ENCODE results near the gene DOK7. TPM values are rescaled to one million over a fixed set of nuclear protein-coding genes. Genes with fewer than 3 reads are reported as not detected.

The DOK7 gene
- total RNA-seq, 4 donors from 2014 or later, result 0.53 to 5.7 (median 4.1) TPM; not detected in 1

DNA sequence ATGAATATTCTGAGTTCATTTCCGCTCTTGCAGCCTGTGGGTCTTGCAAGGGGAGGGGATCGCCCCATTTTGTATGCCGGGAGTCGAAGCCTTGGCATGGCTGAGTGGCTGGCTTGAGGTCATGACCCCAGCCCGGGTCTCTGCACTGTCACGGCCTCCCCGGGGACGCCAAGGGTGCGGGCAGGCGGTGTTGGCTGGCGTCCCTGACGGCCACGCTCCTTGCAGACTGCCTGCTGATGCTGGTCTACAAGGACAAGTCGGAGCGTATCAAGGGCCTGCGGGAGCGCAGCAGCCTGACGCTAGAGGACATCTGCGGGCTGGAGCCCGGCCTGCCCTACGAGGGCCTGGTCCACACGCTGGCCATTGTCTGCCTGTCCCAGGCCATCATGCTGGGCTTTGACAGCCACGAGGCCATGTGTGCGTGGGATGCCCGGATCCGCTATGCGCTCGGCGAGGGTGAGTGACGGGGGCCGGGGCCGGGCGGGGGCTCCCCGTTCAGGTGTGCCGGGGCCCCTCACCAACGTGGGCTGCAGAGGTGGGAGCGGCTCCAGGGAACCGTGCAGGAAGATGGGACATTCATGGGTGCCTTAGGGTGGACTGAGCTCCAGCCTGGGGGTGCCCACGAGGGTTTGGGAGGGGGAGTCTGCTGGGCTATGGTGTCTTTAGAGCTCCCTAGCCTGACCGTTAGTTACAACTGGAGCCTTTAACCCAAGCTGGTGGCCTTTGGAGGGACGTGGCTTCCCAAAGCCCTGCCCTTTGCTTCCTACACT lies 10.3 kb downstream of the DOK7 start:
- H3K36me3 ChIP-seq, result no peaks in the 10 kb centered on the region
- no peaks in the 10 kb centered on the region for H3K9me3 ChIP-seq
- TF ChIP-seq POLR2A (IDR thresholded peaks at IDR 0.05), result no peak
- TF ChIP-seq, protein P1, sequence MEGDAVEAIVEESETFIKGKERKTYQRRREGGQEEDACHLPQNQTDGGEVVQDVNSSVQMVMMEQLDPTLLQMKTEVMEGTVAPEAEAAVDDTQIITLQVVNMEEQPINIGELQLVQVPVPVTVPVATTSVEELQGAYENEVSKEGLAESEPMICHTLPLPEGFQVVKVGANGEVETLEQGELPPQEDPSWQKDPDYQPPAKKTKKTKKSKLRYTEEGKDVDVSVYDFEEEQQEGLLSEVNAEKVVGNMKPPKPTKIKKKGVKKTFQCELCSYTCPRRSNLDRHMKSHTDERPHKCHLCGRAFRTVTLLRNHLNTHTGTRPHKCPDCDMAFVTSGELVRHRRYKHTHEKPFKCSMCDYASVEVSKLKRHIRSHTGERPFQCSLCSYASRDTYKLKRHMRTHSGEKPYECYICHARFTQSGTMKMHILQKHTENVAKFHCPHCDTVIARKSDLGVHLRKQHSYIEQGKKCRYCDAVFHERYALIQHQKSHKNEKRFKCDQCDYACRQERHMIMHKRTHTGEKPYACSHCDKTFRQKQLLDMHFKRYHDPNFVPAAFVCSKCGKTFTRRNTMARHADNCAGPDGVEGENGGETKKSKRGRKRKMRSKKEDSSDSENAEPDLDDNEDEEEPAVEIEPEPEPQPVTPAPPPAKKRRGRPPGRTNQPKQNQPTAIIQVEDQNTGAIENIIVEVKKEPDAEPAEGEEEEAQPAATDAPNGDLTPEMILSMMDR (IDR thresholded peaks at IDR 0.05), result no peak
- no peak overlapping the region for H3K4me3 ChIP-seq
- H3K4me1 ChIP-seq, result no peaks in the 10 kb centered on the region
- H3K27me3 ChIP-seq, result no peaks in the 10 kb centered on the region
- no peak for DNase-seq
- no peak overlapping the region for H3K27ac ChIP-seq

DNA sequence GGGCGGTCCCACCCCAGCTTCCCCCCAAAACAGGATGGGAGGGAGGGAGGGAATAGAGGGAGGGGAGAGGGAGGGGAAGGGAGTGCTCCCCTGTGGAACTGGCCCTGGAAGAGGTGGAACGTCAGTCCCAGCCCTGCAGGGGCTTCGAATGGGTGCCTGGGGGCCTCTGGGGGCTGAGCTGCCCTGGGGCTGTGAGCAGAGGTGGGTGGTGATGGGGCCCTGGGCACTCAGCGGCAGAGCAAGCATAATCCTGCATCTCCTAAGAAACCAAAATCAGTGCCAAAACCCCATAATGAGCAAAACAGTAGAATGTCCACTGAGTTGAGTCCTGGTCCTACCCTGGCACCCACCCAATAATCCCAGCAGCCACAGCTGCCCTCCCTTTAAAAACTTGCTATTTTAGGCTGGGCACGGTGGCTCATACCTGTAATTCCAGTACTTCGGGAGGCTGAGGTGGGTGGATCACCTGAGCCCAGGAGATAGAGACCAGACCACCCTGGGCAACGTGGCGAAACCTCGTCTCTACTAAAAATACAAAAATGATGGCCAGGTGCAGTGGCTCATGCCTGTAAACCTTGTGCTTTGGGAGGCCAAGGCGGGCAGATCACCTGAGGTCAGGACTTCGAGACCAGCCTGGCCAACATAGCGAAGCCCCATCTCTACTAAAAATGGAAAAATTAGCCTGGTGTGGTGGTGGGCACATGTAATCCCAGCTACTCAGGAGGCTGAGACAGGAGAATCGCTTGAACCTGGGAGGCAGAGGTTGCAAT lies 11.1 kb downstream of the DOK7 start:
- no peaks in the 10 kb centered on the region for H3K27me3 ChIP-seq
- H3K4me3 ChIP-seq, result no peak overlapping the region
- no peak overlapping the region for H3K27ac ChIP-seq
- H3K36me3 ChIP-seq, result no peaks in the 10 kb centered on the region
- H3K9me3 ChIP-seq, result no peaks in the 10 kb centered on the region
- DNase-seq, result no peak
- TF ChIP-seq POLR2A (IDR thresholded peaks at IDR 0.05), result no peak
- TF ChIP-seq, protein P1 (IDR thresholded peaks at IDR 0.05), result no peak
- no peaks in the 10 kb centered on the region for H3K4me1 ChIP-seq

DNA sequence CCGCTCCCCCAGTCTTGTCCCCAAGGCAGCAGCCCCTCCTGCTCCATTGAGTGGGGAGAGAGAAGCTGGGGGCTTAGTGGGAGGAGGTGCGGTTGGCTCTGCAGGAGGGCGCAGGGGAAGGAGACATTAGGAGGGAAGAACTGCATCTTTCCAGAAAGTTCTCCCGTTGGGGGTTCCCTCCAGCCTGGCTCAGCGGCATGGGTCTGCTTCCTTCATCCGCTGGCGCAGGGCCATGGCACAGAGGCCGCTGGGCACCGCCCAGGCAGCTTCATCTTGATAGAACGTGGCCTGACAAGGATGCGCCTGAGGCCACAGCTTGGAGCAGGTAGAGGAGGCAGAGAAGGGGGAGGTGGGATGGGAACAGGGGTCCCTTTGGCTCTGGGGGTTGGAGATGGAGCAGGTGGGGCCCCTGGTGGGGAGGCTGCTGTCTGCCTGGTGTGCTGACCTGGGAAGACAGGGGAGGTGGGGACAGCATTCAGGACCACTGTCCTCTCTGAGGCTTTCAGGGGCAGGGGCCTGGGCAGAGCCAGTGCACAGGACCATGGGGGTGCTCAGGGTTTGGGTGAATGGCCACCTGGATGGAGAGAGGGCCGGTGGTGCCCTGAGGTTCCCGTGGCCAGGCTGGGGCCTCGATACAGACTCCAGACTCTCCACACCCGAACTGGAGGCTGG lies 12.1 kb downstream of the DOK7 start:
- H3K27ac ChIP-seq, result no peak overlapping the region
- TF ChIP-seq, protein P1 (IDR thresholded peaks at IDR 0.05), result no peak
- TF ChIP-seq POLR2A (IDR thresholded peaks at IDR 0.05), result no peak
- DNase-seq, result no peak
- no peaks in the 10 kb centered on the region for H3K9me3 ChIP-seq
- H3K27me3 ChIP-seq, result no peaks in the 10 kb centered on the region
- no peaks in the 10 kb centered on the region for H3K4me1 ChIP-seq
- H3K36me3 ChIP-seq, result no peaks in the 10 kb centered on the region
- H3K4me3 ChIP-seq, result no peak overlapping the region

DNA sequence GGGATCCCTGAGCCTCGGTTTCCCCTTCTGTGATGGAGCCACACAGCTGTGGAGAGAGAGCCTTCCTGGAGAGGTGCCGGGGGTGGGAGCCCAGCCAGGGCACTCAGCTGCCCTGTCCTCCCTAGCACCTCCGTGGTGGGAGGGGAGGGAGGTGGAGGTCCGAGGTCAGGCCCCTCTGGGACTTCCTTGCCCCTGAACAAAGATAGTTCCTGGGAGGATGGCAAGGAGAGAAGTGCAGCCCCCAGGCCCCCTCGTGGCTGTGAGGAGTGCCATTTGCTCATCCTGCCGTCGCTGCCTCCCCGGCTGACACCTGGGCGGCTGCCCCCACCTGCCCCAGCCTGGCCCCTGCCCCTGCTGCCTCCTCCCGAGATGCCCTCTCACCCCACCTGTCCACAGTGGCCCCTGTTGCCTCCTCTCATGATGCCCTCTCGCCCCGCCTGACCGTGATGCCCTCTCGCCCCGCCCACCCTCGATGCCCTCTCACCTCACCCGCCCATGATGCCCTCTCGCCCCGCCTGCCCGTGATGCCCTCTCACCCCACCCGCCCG lies 12.7 kb downstream of the DOK7 start:
- Histone ChIP-seq H3K4me3 (no peak overlapping the region), H3K27ac (no peak overlapping the region), H3K27me3 (no peaks in the 10 kb centered on the region), H3K36me3 (no peaks in the 10 kb centered on the region), H3K9me3 (no peaks in the 10 kb centered on the region), H3K4me1 (peaks cover 0 to 2% (median 0%) of the 10 kb centered on the region in 4 donors)
- DNase-seq, result no peak
- TF ChIP-seq, protein P1 (IDR thresholded peaks at IDR 0.05), result no peak
- no peak for TF ChIP-seq POLR2A (IDR thresholded peaks at IDR 0.05)

DNA sequence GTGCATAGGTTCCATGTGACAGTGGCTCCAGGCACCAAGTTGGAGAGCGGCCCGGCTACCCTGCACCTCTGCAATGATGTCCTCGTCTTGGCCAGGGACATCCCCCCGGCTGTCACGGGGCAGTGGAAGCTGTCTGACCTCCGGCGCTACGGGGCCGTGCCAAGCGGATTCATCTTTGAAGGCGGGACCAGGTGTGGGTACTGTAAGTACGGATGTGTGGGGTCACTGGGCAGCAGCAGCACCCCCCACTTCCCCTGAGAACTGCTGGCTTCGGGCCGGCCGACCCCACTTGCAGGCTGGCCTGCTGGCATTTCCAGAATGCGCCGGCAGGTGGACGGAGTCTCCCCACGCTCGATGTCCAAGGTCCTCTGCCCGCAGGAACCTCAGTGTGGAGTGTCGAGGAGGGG lies 13.2 kb downstream of the DOK7 start:
- no peaks in the 10 kb centered on the region for H3K9me3 ChIP-seq
- peaks cover 0 to 4% (median 0%) of the 10 kb centered on the region in 4 donors for H3K4me1 ChIP-seq
- no peak overlapping the region for H3K27ac ChIP-seq
- TF ChIP-seq POLR2A (IDR thresholded peaks at IDR 0.05), result no peak
- DNase-seq, result no peak
- no peaks in the 10 kb centered on the region for H3K36me3 ChIP-seq
- no peaks in the 10 kb centered on the region for H3K27me3 ChIP-seq
- no peak overlapping the region for H3K4me3 ChIP-seq

Data from Peyer's patch (tissue), 4 donors.